Measurements from ENCODE around the gene STOM.
"Not testable (repeated sequence)": the region's sequence is repeated elsewhere in the genome, so short reads cannot be mapped to it uniquely, and the experiment has no call there.

STOM gene

GRCh38 chr9:121398374-121398773 lies 28.3 kb upstream of the STOM start:
- peak; percentile 91 for DNase-seq (ENCODE audit: low read depth, low spot score)
- no peak overlapping the region for H3K4me3 ChIP-seq (ENCODE audit: low read depth, low read length)
- no peak for TF ChIP-seq CTCF (IDR thresholded peaks at IDR 0.05; ENCODE audit: low read depth, low read length)
- in situ Hi-C loops (cut with HindIII; ENCODE audit: low sequenced_read_pairs): no loop called here

GRCh38 chr9:121397277-121397676 lies 27.2 kb upstream of the STOM start:
- H3K4me3 ChIP-seq (ENCODE audit: low read depth, low read length); DNase-seq (ENCODE audit: low read depth, low spot score); in situ Hi-C loops (cut with HindIII; ENCODE audit: low sequenced_read_pairs): not testable (repeated sequence)

GRCh38 chr9:121395558-121395957 lies 25.5 kb upstream of the STOM start:
- no peak for TF ChIP-seq CTCF (IDR thresholded peaks at IDR 0.05; ENCODE audit: low read depth, low read length)
- in situ Hi-C loops (cut with HindIII; ENCODE audit: low sequenced_read_pairs): no loop called here
- H3K4me3 ChIP-seq (ENCODE audit: low read depth, low read length): no peak overlapping the region
- DNase-seq (ENCODE audit: low read depth, low spot score): no peak

- DNase-seq (ENCODE audit: low read depth, low spot score): no peak
These were observed 24.2 kb upstream of the STOM start for GRCh38 chr9:121394292-121394691.

GRCh38 chr9:121393318-121393717 lies 23.3 kb upstream of the STOM start:
- H3K4me3 ChIP-seq (ENCODE audit: low read depth, low read length): no peak overlapping the region
- in situ Hi-C loops (cut with HindIII; ENCODE audit: low sequenced_read_pairs): no loop called here
- no peak for TF ChIP-seq CTCF (IDR thresholded peaks at IDR 0.05; ENCODE audit: low read depth, low read length)
- no peak for DNase-seq (ENCODE audit: low read depth, low spot score)

More at GRCh38 chr9:121394292-121394691, 24.2 kb upstream of the STOM start:
- TF ChIP-seq CTCF (IDR thresholded peaks at IDR 0.05; ENCODE audit: low read depth, low read length): no peak
- in situ Hi-C loops (cut with HindIII; ENCODE audit: low sequenced_read_pairs): no loop called here
- no peak overlapping the region for H3K4me3 ChIP-seq (ENCODE audit: low read depth, low read length)

GRCh38 chr9:121390372-121390771 lies 20.3 kb upstream of the STOM start:
- H3K4me3 ChIP-seq (ENCODE audit: low read depth, low read length): no peak overlapping the region
- in situ Hi-C loops (cut with HindIII; ENCODE audit: low sequenced_read_pairs): no loop called here
- DNase-seq (ENCODE audit: low read depth, low spot score): no peak
- no peak for TF ChIP-seq CTCF (IDR thresholded peaks at IDR 0.05; ENCODE audit: low read depth, low read length)

GRCh38 chr9:121388140-121388905 lies 18.3 kb upstream of the STOM start:
- in situ Hi-C loops (cut with HindIII; ENCODE audit: low sequenced_read_pairs): no loop called here
- no peak for DNase-seq (ENCODE audit: low read depth, low spot score)
- H3K4me3 ChIP-seq (ENCODE audit: low read depth, low read length): no peak overlapping the region
- no peak for TF ChIP-seq CTCF (IDR thresholded peaks at IDR 0.05; ENCODE audit: low read depth, low read length)

All from astrocyte of the spinal cord (primary cell).